IPS-15b (cell line): ENCODE data around the gene TIMM23B.
A peak's percentile ranks its signal among the peaks of the same experiment; 100 is the strongest.
"Not testable (repeated sequence)": the region's sequence is repeated elsewhere in the genome, so short reads cannot be mapped to it uniquely, and the experiment has no call there.

Source experiments
- H3K27me3 ChIP-seq: one replicate; pipeline ENCODE4 v1.6.1; 2013; ENCODE audit warnings: low read length; ENCODE audit not compliant: control insufficient read depth, insufficient read depth
- H3K36me3 ChIP-seq: one replicate; pipeline ENCODE4 v1.6.1; 2013; ENCODE audit warnings: low read length; ENCODE audit not compliant: control insufficient read depth, insufficient read depth
- H3K4me1 ChIP-seq: one replicate; pipeline ENCODE4 v1.6.1; 2013; ENCODE audit warnings: mild to moderate bottlenecking, low read length; ENCODE audit not compliant: control insufficient read depth, insufficient read depth
- H3K4me3 ChIP-seq: one replicate; pipeline ENCODE4 v1.5.1; 2013; ENCODE audit warnings: low read depth, low read length
- H3K9ac ChIP-seq: one replicate; pipeline ENCODE4 v1.6.1; 2013; ENCODE audit warnings: low read depth, mild to moderate bottlenecking, low read length
- H3K9me3 ChIP-seq: one replicate; pipeline ENCODE4 v1.6.1; 2013; ENCODE audit warnings: mild to moderate bottlenecking, low read length; ENCODE audit not compliant: control insufficient read depth, insufficient read depth

Gene TIMM23B

DNA sequence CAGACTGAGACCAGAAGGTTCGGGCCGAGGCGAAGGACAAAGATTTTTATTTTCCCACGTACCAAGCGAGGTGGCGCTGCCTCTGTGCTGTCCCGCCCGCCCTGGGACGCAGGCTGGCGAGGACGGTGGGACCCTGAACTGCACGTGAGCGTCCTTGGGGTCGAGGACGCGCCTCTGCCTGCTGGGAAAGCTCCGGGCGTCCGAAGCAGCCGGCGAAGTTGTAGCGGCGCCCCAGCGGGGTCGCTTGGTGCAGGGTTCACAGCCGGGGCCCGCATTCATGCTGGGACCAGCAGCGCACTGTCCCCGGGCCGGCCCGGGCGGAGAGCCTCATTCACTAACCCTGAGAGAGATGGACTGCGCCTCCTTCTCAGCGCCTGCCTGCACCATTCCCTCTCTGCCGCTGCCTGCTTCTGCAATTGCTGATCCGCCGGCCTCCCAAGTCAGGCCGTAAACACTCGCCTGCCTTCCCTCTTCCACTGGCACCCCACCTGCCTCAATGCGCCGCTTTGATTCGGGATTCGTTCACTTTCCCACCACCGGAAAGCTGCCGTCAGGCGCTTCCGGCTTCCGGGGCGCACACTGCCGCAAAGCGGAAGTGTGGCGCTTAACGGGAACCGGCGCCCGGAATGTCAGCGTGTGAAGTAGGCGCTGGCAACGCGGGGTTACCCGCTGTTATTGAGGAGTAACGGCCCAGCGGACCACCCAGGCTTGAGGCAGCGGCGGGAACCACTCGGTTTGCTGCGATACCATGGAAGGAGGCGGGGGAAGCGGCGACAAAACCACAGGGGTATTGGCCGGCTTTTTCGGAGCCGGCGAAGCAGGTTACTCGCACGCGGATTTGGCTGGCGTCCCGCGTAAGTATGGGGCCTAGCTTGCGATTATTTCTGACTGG lies at the start of gene TIMM23B, which contains the start of gene PARG:
TSS of gene TIMM23B (plus strand) at position 607 of the 892 bp plus-strand sequence. CDS start at position 749, 142 bp downstream.
TSS of gene PARG (minus strand) at position 581 of the 892 bp plus-strand sequence. CDS start at position 279, 302 bp downstream.
- H3K27me3 ChIP-seq, H3K4me1 ChIP-seq, H3K36me3 ChIP-seq, H3K9me3 ChIP-seq: not testable (repeated sequence)
- peak within 1 kb of the TSS; percentile 88 for H3K9ac ChIP-seq
- H3K4me3 ChIP-seq, result peak within 1 kb of the TSS; percentile 84

DNA sequence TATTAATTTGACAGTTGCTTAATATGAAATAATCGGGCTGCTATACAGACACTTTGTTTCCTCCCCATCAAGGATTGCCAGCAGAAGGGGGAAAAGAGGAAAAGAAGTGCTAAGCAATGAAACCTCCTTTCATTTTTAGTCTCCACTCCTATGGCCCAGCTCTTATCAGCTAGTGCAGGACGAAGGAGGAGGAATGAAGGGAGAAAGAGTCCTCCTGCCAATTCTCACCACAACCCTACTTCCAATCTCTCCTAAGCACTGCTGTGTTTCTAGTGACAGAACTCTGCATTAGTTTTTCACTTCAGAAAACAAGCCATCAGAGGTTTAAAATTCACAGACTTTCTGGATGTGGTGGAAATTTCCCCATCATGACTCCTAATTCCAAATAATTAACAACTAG lies 41.9 kb upstream of the TIMM23B start:
- not testable (repeated sequence) for H3K9ac ChIP-seq

GRCh38 chr10:49900406-49900805 lies 41.4 kb upstream of the TIMM23B start:
- not testable (repeated sequence) for H3K4me3 ChIP-seq

More for the DNA sequence above, 41.9 kb upstream of the TIMM23B start:
- not testable (repeated sequence) for H3K27me3 ChIP-seq, H3K4me1 ChIP-seq, H3K4me3 ChIP-seq, H3K36me3 ChIP-seq, H3K9me3 ChIP-seq

GRCh38 chr10:49903829-49904228 lies 38.0 kb upstream of the TIMM23B start:
- not testable (repeated sequence) for H3K36me3 ChIP-seq, H3K9ac ChIP-seq, H3K9me3 ChIP-seq, H3K4me3 ChIP-seq, H3K27me3 ChIP-seq, H3K4me1 ChIP-seq

More at GRCh38 chr10:49900406-49900805, 41.4 kb upstream of the TIMM23B start:
- H3K4me1 ChIP-seq, H3K9me3 ChIP-seq, H3K9ac ChIP-seq, H3K27me3 ChIP-seq, H3K36me3 ChIP-seq: not testable (repeated sequence)

- H3K36me3 ChIP-seq, H3K9me3 ChIP-seq, H3K4me1 ChIP-seq, H3K27me3 ChIP-seq, H3K4me3 ChIP-seq, H3K9ac ChIP-seq: not testable (repeated sequence)
Measured at GRCh38 chr10:49908290-49909080, 33.4 kb upstream of the TIMM23B start.

- H3K36me3 ChIP-seq, H3K4me3 ChIP-seq, H3K9ac ChIP-seq: not testable (repeated sequence)
Measured at GRCh38 chr10:49910295-49910694, 31.6 kb upstream of the TIMM23B start.

DNA sequence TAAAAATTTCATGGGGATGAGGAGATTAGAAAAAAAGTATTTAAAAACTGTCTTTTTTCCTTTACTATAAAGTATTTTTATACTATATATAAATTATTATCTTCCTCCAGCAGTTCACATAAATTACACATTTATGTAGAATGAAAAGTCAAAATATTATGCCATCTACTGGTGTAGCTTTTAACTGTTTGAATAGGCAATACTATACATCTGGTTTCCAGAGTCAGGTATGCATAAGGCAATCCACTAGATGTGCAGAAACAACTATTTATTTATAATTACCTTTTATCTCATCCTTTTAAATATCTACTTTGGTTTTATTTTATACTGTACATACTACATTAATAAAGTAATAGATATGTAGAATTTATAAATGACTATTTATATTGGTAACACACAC lies 25.4 kb upstream of the TIMM23B start:
- not testable (repeated sequence) for H3K36me3 ChIP-seq, H3K4me1 ChIP-seq, H3K9ac ChIP-seq, H3K9me3 ChIP-seq, H3K4me3 ChIP-seq, H3K27me3 ChIP-seq

More at GRCh38 chr10:49910295-49910694, 31.6 kb upstream of the TIMM23B start:
- H3K4me1 ChIP-seq, H3K27me3 ChIP-seq, H3K9me3 ChIP-seq: not testable (repeated sequence)

DNA sequence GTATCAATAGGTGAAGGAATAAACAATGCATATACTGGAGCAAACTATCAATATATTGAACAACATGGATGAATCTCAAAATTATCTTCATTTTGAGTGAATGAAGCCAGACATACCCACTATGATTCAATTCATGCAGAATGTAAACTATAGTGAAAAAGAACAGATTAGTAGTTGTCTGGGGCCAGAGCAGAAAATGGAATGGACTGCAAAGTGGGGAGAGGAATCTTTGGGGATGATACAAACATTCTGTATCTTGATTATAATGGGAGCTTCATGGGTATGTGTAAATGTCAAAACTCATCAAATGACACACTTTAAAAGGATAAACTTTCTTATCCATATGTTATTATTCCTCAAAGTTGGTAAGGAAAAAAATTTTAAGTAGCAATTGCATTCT lies 23.9 kb upstream of the TIMM23B start:
- H3K4me1 ChIP-seq, H3K9ac ChIP-seq, H3K4me3 ChIP-seq, H3K36me3 ChIP-seq, H3K9me3 ChIP-seq, H3K27me3 ChIP-seq: not testable (repeated sequence)

DNA sequence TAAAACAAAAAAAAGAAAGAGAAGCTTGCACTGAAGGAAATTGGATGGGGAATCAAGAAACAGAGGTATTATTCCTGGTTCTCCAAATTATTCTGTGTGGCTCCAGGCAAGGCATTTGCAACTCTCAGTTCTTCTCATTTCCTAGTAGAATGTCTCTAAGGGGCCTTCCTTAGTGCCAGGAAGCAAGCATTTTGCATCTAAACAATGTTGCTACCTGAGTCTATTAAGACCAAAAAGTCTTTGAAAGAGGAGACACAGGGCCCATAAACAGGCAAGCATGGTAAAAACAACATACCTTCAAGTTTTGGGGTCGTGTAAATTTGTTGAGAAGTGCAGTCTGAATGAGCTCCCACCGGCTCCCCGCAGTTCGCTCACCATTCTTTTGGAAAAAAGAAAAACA lies 19.8 kb upstream of the TIMM23B start:
- H3K9ac ChIP-seq, H3K9me3 ChIP-seq, H3K36me3 ChIP-seq, H3K4me1 ChIP-seq, H3K27me3 ChIP-seq, H3K4me3 ChIP-seq: not testable (repeated sequence)

DNA sequence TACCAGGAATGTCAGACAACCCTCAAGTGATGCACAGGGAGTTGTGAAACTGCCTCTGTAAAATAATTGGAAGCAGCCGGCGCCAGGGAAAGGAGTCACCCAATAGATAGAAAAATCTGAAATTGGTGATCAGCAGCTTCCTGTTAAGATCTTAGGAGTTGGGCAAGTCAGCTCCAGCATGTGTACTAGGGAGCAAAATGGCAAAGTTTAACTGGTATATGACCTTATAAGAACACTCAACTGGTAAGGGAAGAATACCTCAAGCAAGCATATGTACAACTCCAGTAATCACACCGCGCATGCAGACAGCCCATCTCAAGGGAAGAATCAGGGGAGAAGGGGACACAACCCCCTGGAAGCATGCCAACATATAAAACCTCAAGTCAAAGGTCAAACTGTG lies 18.3 kb upstream of the TIMM23B start:
- not testable (repeated sequence) for H3K9me3 ChIP-seq, H3K27me3 ChIP-seq, H3K4me1 ChIP-seq, H3K36me3 ChIP-seq, H3K4me3 ChIP-seq, H3K9ac ChIP-seq

DNA sequence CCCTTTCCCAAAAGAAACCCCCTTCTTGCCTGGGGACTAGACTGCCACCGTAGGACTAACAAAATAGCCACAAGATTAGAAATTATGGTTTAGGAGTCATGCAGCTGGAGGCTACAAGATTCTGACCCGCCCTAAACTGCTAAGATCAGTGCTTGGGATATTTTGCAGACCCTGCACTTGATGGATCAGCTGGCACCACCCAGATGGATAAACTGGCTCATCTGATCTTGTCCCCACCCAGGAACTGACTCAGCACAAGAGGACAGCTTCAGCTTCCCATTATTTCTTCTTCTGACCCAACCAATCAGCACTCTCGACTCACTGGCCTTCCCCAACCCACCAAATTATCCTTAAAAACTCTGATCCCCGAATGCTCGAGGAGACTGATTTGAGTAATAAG lies 10.6 kb upstream of the TIMM23B start:
- not testable (repeated sequence) for H3K9me3 ChIP-seq, H3K27me3 ChIP-seq, H3K9ac ChIP-seq, H3K4me1 ChIP-seq, H3K4me3 ChIP-seq, H3K36me3 ChIP-seq
